A673 (cell line): ENCODE data around the gene TDO2.

Experiments used
- CTCF ChIP-seq: fragments of 300-800, 200-600 bp; sonication (generic); conservative IDR thresholded peaks from 2 replicates; pipeline ENCODE4 v1.5.1; 2017; ENCODE audit warnings: low read depth, mild to moderate bottlenecking, antibody characterized with exemption, low read length, moderate library complexity, mixed read lengths
- EZH2 ChIP-seq: fragments of 200-600 bp; sonication (generic); IDR thresholded peaks from 2 replicates; pipeline ENCODE4 v1.6.1; 2017; ENCODE audit warnings: borderline replicate concordance, low read depth, mild to moderate bottlenecking, mixed read lengths, antibody characterized with exemption, low read length; ENCODE audit not compliant: poor library complexity, severe bottlenecking

GRCh38 chr4:155946486-155946885 is 43.0 kb downstream of the TDO2 start:
- TF ChIP-seq EZH2 (no peak), CTCF (no peak)
